Adrenal gland (tissue), 12 donors: ENCODE results near the gene CALN1. TPM values are rescaled to one million over a fixed set of nuclear protein-coding genes. Genes with fewer than 3 reads are reported as not detected.

Experiments
- DNase-seq, 7 donors: peaks; one replicate each; pipeline ENCODE4 v3.0.0-alpha.2; 2019 to 2020
- H3K27ac ChIP-seq, 5 donors: fragments of 200-600 bp; sonication (generic) in 4 of 5; 1 replicate in 3 of 5; 2 replicates in 2 of 5; pipeline versions ENCODE4 v1.5.1 to v1.8.0; 2016 to 2020; ENCODE audit warnings: mild to moderate bottlenecking in 1 of 5
- H3K27me3 ChIP-seq: fragments of 200-600 bp; 2 replicates; pipeline ENCODE4 v1.8.0; 2021
- H3K36me3 ChIP-seq, 2 donors: fragments of 200-600 bp; replicated peaks in 1 of 2; 1 replicate in 1 of 2; 2 replicates in 1 of 2; pipeline versions ENCODE4 v1.5.1 to v1.8.0; 2018 to 2022
- H3K4me1 ChIP-seq, 2 donors: fragments of 200-600 bp; replicated peaks in 1 of 2; 1 replicate in 1 of 2; 2 replicates in 1 of 2; pipeline versions ENCODE4 v1.5.1 to v1.8.0; 2018 to 2021
- H3K4me3 ChIP-seq, 4 donors: fragments of 200-600 bp; sonication (generic) in 3 of 4; one replicate each; pipeline ENCODE4 v1.5.1; 2016 to 2018
- H3K9me3 ChIP-seq, 3 donors: fragments of 200-600 bp; sonication (generic) in 1 of 3; replicated peaks in 1 of 3; 1 replicate in 2 of 3; 2 replicates in 1 of 3; pipeline versions ENCODE4 v1.5.1 to v1.8.0; 2016 to 2021
- POLR2A ChIP-seq, 2 donors: fragments of 450-650 bp; IDR thresholded peaks; one replicate each; pipeline ENCODE4 v1.6.1; 2017; ENCODE audit warnings: antibody characterized with exemption in 2 of 2, mild to moderate bottlenecking in 2 of 2, moderate library complexity in 1 of 2
- WGBS, 4 donors: extraction: QIAGEN DNeasy Blood & Tissue Kit in 2 of 4; methylation state at CpG; one replicate each; pipeline versions ENCODE4 v1.1.5 to v1.1.7; 2013 to 2017; 5-methylcytosine and 5-hydroxymethylcytosine counted together
- intact Hi-C, 2 donors: fragments of 100-400 bp; cut with DNase I; formaldehyde crosslinking; loops; one replicate each; pipeline versions ENCODE4 v1.14.1 to v1.15.0; 2022 to 2023
- polyA plus RNA-seq, 3 donors: library from polyadenylated mRNA; stranded (reverse); fragments of 200-250 nt in 2 of 3; fragments of 350-450 nt in 1 of 3; fragmentation: Illumina TruSeq in 1 of 3; extraction: RNeasy Lipid Tissue Mini Kit (QIAGEN cat#74804) in 1 of 3; gene quantifications; one replicate each; pipeline ENCODE4 v1.2.3, GENCODE V29; 2013 to 2014
- total RNA-seq, 9 donors: library from RNA; depleted of rRNA in 4 of 9; stranded (reverse); fragments of >200 nt in 4 of 9; fragments of 120-200 nt in 1 of 9; fragmentation: NEBNext Ultra II Directional in 1 of 9; extraction: Animal tissue kit (Norgen Biotek cat#: 25700) in 1 of 9; gene quantifications; one replicate each; pipeline versions ENCODE4 v1.1.0 to v1.2.4, GENCODE V29; 2013 to 2023
- TF ChIP-seq, protein P1 (sequence below), 6 experiments: fragments of 450-650 bp in 4 of 6; fragments of 200-600 bp in 2 of 6; sonication (generic) in 1 of 6; IDR thresholded peaks; 1 replicate in 5 of 6; 2 replicates in 1 of 6; pipeline versions ENCODE4 v1.5.1 to v1.8.0; 2016 to 2021; ENCODE audit warnings: antibody characterized with exemption in 6 of 6, mild to moderate bottlenecking in 2 of 6, moderate library complexity in 1 of 6
- donor health status: healthy with polysubstance abuse.
- donor health status: Bipolar disorder and iron deficiency.
- donor health status: DM: yes; HTN: yes; CAD: no.
- donor health status: DM: no; HTN: no; CAD: no.
- donor health status: DM: no; HTN: no; CAD: no.
- donor health status: DM: yes; HTN: yes; CAD: no.

The CALN1 gene
- total and polyA plus RNA-seq, 12 donors, result 4.3 to 51.5 (median 15.2) TPM

- DNase-seq, result no peak
- Histone ChIP-seq H3K4me1 (no peaks in the 10 kb centered on the region), H3K4me3 (no peak overlapping the region), H3K27ac (no peak overlapping the region), H3K36me3 (no peaks in the 10 kb centered on the region), H3K27me3 (no peaks in the 10 kb centered on the region), H3K9me3 (peaks cover 0 to 12% (median 0%) of the 10 kb centered on the region in 3 donors)
- WGBS, 4 donors, result 90 to 91% (median 91%) methylated on average over 5 of the region's 5 CpGs
- intact Hi-C loops, result no loop called here
- no peak for TF ChIP-seq POLR2A (IDR thresholded peaks at IDR 0.05)
- TF ChIP-seq, protein P1, sequence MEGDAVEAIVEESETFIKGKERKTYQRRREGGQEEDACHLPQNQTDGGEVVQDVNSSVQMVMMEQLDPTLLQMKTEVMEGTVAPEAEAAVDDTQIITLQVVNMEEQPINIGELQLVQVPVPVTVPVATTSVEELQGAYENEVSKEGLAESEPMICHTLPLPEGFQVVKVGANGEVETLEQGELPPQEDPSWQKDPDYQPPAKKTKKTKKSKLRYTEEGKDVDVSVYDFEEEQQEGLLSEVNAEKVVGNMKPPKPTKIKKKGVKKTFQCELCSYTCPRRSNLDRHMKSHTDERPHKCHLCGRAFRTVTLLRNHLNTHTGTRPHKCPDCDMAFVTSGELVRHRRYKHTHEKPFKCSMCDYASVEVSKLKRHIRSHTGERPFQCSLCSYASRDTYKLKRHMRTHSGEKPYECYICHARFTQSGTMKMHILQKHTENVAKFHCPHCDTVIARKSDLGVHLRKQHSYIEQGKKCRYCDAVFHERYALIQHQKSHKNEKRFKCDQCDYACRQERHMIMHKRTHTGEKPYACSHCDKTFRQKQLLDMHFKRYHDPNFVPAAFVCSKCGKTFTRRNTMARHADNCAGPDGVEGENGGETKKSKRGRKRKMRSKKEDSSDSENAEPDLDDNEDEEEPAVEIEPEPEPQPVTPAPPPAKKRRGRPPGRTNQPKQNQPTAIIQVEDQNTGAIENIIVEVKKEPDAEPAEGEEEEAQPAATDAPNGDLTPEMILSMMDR (IDR thresholded peaks at IDR 0.05), result no peak
Measured at GRCh38 chr7:72176875-72177274, 235.3 kb downstream of the CALN1 start.

DNA sequence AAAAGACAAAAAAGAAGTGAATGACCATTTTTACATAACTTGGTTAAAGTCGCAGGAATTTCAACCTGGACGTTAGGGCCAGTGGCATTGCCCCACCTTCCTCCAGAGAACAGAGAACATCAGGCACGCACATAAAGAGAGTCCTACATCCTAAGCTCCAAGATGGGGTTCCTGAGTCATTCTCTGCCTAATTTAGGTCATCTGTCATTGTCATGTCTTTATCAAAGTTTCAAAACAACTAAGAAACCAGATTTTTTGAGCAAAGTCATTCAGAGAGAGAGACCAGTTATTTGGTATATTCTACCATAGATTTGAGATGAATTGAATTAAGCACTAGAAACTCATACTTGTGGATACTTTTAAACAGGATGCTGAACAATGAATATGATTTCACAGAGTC, 241.7 kb downstream of the CALN1 start:
- Histone ChIP-seq H3K27ac (no peak overlapping the region), H3K9me3 (peaks cover 0 to 12% (median 0%) of the 10 kb centered on the region in 3 donors), H3K27me3 (no peaks in the 10 kb centered on the region), H3K36me3 (no peaks in the 10 kb centered on the region), H3K4me3 (no peak overlapping the region), H3K4me1 (no peaks in the 10 kb centered on the region)
- 55 to 62% (median 58%) methylated on average over 3 of the region's 3 CpGs for WGBS, 4 donors
- intact Hi-C loops, result no loop called here
- TF ChIP-seq POLR2A (IDR thresholded peaks at IDR 0.05), result no peak
- TF ChIP-seq, protein P1 (IDR thresholded peaks at IDR 0.05), result no peak
- DNase-seq, result peak in 1 of 7 donors; percentile 5

DNA sequence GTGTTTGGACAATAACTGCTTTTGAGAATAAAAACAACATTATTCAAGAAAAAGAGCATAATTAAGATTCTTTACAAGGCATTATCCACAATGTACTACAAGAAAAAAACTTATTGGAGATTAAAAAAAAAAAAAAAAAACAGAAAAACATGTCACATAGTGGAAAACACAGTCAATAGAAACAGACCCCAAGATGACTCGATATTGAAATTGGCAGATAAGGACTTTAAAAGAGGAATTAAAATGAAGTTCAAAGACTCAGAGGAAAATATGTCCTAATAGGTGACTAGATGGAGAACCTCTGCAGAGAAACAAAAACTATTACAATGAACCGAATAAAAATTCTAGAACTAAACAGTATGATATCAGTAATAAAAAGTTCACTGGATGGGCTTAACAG, 248.9 kb downstream of the CALN1 start:
- no peaks in the 10 kb centered on the region for H3K27me3 ChIP-seq
- H3K4me3 ChIP-seq, result no peak overlapping the region
- no peaks in the 10 kb centered on the region for H3K4me1 ChIP-seq
- intact Hi-C loops, result no loop called here
- H3K36me3 ChIP-seq, result no peaks in the 10 kb centered on the region
- TF ChIP-seq POLR2A (IDR thresholded peaks at IDR 0.05), result no peak
- TF ChIP-seq, protein P1 (IDR thresholded peaks at IDR 0.05), result no peak
- WGBS, 4 donors, result 88 to 92% (median 90%) methylated on average over 2 of the region's 2 CpGs
- H3K27ac ChIP-seq, result no peak overlapping the region
- peaks cover 0 to 12% (median 0%) of the 10 kb centered on the region in 3 donors for H3K9me3 ChIP-seq
- DNase-seq, result no peak

DNA sequence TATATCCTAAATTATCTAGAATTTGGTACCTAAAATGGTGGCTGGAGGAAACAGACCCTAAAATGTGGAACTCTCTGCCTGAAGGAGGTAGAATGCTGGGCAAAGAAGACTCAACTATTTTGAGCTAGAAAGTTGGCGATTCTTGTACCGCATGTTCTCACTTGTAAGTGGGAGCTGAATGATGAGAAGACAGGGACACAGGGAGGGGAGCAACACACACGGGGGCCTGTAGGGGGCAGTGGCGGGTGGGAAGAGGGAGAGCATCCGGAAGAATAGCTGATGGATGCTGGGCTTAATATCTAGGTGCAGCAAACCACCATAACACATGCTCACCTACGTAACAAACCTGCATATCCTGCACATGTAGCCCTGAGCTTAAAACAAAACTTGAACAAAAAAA, 250.6 kb downstream of the CALN1 start:
- peak in 1 of 7 donors; percentile 35 for DNase-seq
- intact Hi-C loops, result no loop called here

More for the DNA sequence above, 250.6 kb downstream of the CALN1 start:
- H3K27me3 ChIP-seq, result no peaks in the 10 kb centered on the region
- H3K9me3 ChIP-seq, result peaks cover 0 to 12% (median 0%) of the 10 kb centered on the region in 3 donors
- H3K27ac ChIP-seq, result no peak overlapping the region
- no peak for TF ChIP-seq POLR2A (IDR thresholded peaks at IDR 0.05)
- TF ChIP-seq, protein P1 (IDR thresholded peaks at IDR 0.05), result no peak
- no peaks in the 10 kb centered on the region for H3K36me3 ChIP-seq
- H3K4me1 ChIP-seq, result no peaks in the 10 kb centered on the region
- no peak overlapping the region for H3K4me3 ChIP-seq
- WGBS, 4 donors, result 69 to 79% (median 73%) methylated on average over 6 of the region's 6 CpGs
